IPS-18c (cell line): ENCODE results near the gene FUBP3.

Source experiments
- H3K4me3 ChIP-seq: 2 replicates; pipeline ENCODE4 v1.7.0; 2013; ENCODE audit warnings: low read depth, mild to moderate bottlenecking, low read length, moderate library complexity; ENCODE audit not compliant: insufficient read depth
- H3K9me3 ChIP-seq: one replicate; pipeline ENCODE4 v1.6.1; 2013; ENCODE audit warnings: mild to moderate bottlenecking, low read length, moderate library complexity; ENCODE audit not compliant: control insufficient read depth, insufficient read depth

FUBP3 gene

GRCh38 chr9:130663258-130663976 is 84.0 kb downstream of the FUBP3 start:
- Histone ChIP-seq H3K4me3 (peak overlapping the region; percentile 29), H3K9me3 (peaks cover 4% of the 10 kb centered on the region)

GRCh38 chr9:130663977-130664250 is 84.5 kb downstream of the FUBP3 start:
- Histone ChIP-seq H3K4me3 (peak overlapping the region; percentile 29; the same call in 1 of the 2 replicates), H3K9me3 (peaks cover 4% of the 10 kb centered on the region)

- peak within 1 kb of the TSS; percentile 40 for H3K4me3 ChIP-seq
- peaks cover 4% of the 10 kb centered on the region for H3K9me3 ChIP-seq
Measured at GRCh38 chr9:130664251-130665028, 85.1 kb downstream of the FUBP3 start, which contains the start of gene PRDM12. Gene PRDM12 (plus strand): TSS chr9:130664594. CDS start chr9:130664654, 60 bp downstream.

GRCh38 chr9:130665029-130665430 is 85.7 kb downstream of the FUBP3 start:
- H3K4me3 ChIP-seq, result peak overlapping the region; percentile 29; the same call in 1 of the 2 replicates
- peaks cover 4% of the 10 kb centered on the region for H3K9me3 ChIP-seq

- H3K4me3 ChIP-seq, result peak overlapping the region; percentile 40
- H3K9me3 ChIP-seq, result peaks cover 4% of the 10 kb centered on the region
Measured at GRCh38 chr9:130665431-130666392, 86.3 kb downstream of the FUBP3 start.

GRCh38 chr9:130666393-130667119 is 87.2 kb downstream of the FUBP3 start:
- peak overlapping the region; percentile 40; the same call in 1 of the 2 replicates for H3K4me3 ChIP-seq
- peaks cover 4% of the 10 kb centered on the region for H3K9me3 ChIP-seq

- Histone ChIP-seq H3K4me3 (peak overlapping the region; percentile 40; the same call in 1 of the 2 replicates), H3K9me3 (peaks cover 4% of the 10 kb centered on the region)
Measured at GRCh38 chr9:130667120-130667435, 87.7 kb downstream of the FUBP3 start.

GRCh38 chr9:130668196-130668595 is 88.8 kb downstream of the FUBP3 start:
- Histone ChIP-seq H3K9me3 (peaks cover 4% of the 10 kb centered on the region), H3K4me3 (no peak overlapping the region)

GRCh38 chr9:130668659-130669058 is 89.3 kb downstream of the FUBP3 start:
- H3K9me3 ChIP-seq, result peaks cover 4% of the 10 kb centered on the region
- H3K4me3 ChIP-seq, result no peak overlapping the region

- H3K4me3 ChIP-seq, result no peak overlapping the region
- peaks cover 4% of the 10 kb centered on the region for H3K9me3 ChIP-seq
Measured at GRCh38 chr9:130669965-130670364, 90.6 kb downstream of the FUBP3 start.

GRCh38 chr9:130670644-130671043 is 91.3 kb downstream of the FUBP3 start:
- no peak overlapping the region for H3K4me3 ChIP-seq

GRCh38 chr9:130672466-130672865 is 93.1 kb downstream of the FUBP3 start:
- Histone ChIP-seq H3K4me3 (no peak overlapping the region), H3K9me3 (peaks cover 2% of the 10 kb centered on the region)

More at GRCh38 chr9:130670644-130671043, 91.3 kb downstream of the FUBP3 start:
- H3K9me3 ChIP-seq, result peaks cover 4% of the 10 kb centered on the region

GRCh38 chr9:130672933-130673615 is 93.7 kb downstream of the FUBP3 start:
- Histone ChIP-seq H3K9me3 (no peaks in the 10 kb centered on the region), H3K4me3 (no peak overlapping the region)

GRCh38 chr9:130675396-130675795 is 96.0 kb downstream of the FUBP3 start:
- H3K4me3 ChIP-seq, result no peak overlapping the region
- no peaks in the 10 kb centered on the region for H3K9me3 ChIP-seq

GRCh38 chr9:130677252-130677651 is 97.9 kb downstream of the FUBP3 start:
- no peaks in the 10 kb centered on the region for H3K9me3 ChIP-seq
- no peak overlapping the region for H3K4me3 ChIP-seq
